OCI-LY7 (cell line): ENCODE results near the gene ZFTA.

ENCODE experiments used
- EZH2phosphoT487 ChIP-seq: fragments of 200-600 bp; sonication (generic); IDR thresholded peaks from 2 replicates; pipeline ENCODE4 v1.6.1; 2018; ENCODE audit warnings: low read depth, borderline replicate concordance, mild to moderate bottlenecking, mixed run types, antibody characterized with exemption, low read length, moderate library complexity, mixed read lengths
- TF ChIP-seq, protein P1 (sequence below): fragments of 200-600 bp; sonication (generic); conservative IDR thresholded peaks from 2 replicates; pipeline ENCODE4 v1.5.1; 2014; ENCODE audit warnings: mild to moderate bottlenecking, antibody characterized with exemption, low read length, moderate library complexity, mixed read lengths

DNA sequence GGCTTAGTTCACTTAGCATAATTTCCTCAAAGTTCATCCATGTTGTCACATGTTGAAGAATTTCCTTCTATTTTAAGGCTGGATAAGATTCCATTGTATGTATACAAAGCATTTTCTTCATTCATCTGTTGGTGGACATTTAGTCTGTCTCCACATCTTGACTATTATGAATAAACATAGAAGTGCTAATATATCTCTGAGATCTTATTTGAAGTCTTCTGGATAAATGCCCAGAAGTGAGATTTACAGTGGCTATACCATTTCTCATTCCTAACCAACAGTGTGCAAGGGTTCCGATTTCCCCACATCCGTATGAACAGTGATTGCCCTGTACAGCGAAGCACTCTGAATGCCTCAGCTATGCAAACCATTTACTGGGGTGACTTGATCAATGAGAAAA, 6.6 kb upstream of the ZFTA start:
- TF ChIP-seq, protein P1, sequence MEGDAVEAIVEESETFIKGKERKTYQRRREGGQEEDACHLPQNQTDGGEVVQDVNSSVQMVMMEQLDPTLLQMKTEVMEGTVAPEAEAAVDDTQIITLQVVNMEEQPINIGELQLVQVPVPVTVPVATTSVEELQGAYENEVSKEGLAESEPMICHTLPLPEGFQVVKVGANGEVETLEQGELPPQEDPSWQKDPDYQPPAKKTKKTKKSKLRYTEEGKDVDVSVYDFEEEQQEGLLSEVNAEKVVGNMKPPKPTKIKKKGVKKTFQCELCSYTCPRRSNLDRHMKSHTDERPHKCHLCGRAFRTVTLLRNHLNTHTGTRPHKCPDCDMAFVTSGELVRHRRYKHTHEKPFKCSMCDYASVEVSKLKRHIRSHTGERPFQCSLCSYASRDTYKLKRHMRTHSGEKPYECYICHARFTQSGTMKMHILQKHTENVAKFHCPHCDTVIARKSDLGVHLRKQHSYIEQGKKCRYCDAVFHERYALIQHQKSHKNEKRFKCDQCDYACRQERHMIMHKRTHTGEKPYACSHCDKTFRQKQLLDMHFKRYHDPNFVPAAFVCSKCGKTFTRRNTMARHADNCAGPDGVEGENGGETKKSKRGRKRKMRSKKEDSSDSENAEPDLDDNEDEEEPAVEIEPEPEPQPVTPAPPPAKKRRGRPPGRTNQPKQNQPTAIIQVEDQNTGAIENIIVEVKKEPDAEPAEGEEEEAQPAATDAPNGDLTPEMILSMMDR, result no peak
- no peak for TF ChIP-seq EZH2phosphoT487
